CD4-positive, alpha-beta T cell treated with Interleukin-21 for 1 hour (primary cell): ENCODE results near the gene UVSSA.

Source experiments
- DNase-seq: peaks from one replicate; pipeline ENCODE4 v3.0.0-alpha.2; 2020

The UVSSA gene

GRCh38 chr4:1350169-1350520, 3.1 kb downstream of the UVSSA start:
- DNase-seq, result no peak

- DNase-seq, result peak; percentile 88
These were observed 5.0 kb downstream of the UVSSA start for GRCh38 chr4:1351854-1352566.

- no peak for DNase-seq
These were observed 5.5 kb downstream of the UVSSA start for GRCh38 chr4:1352567-1352900.

- no peak for DNase-seq
These were observed 6.4 kb downstream of the UVSSA start for GRCh38 chr4:1353186-1354055.

GRCh38 chr4:1354136-1354982, 7.4 kb downstream of the UVSSA start:
- no peak for DNase-seq

- no peak for DNase-seq
These were observed 7.9 kb downstream of the UVSSA start for GRCh38 chr4:1354983-1355275.

GRCh38 chr4:1355378-1355777, 8.4 kb downstream of the UVSSA start:
- DNase-seq, result no peak

GRCh38 chr4:1356181-1356998, 9.4 kb downstream of the UVSSA start:
- DNase-seq, result peak; percentile 45

GRCh38 chr4:1357356-1358248, 10.6 kb downstream of the UVSSA start:
- DNase-seq, result no peak

GRCh38 chr4:1358421-1359143, 11.6 kb downstream of the UVSSA start:
- DNase-seq, result no peak

GRCh38 chr4:1359144-1359501, 12.1 kb downstream of the UVSSA start:
- DNase-seq, result no peak

- DNase-seq, result no peak
These were observed 13.0 kb downstream of the UVSSA start for GRCh38 chr4:1359976-1360375.

GRCh38 chr4:1360423-1361283, 13.6 kb downstream of the UVSSA start:
- no peak for DNase-seq

- no peak for DNase-seq
These were observed 14.4 kb downstream of the UVSSA start for GRCh38 chr4:1361431-1361830.

- no peak for DNase-seq
These were observed 15.0 kb downstream of the UVSSA start for GRCh38 chr4:1362046-1362445.

GRCh38 chr4:1362521-1362920, 15.5 kb downstream of the UVSSA start:
- DNase-seq, result no peak

- no peak for DNase-seq
These were observed 16.5 kb downstream of the UVSSA start for GRCh38 chr4:1363513-1363912.

GRCh38 chr4:1364217-1364616, 17.2 kb downstream of the UVSSA start:
- no peak for DNase-seq

GRCh38 chr4:1364748-1365147, 17.7 kb downstream of the UVSSA start:
- no peak for DNase-seq
